GM12878 (cell line): Measurements from ENCODE around the gene GMPPA. TPM values are rescaled to one million over a fixed set of nuclear protein-coding genes. Genes with fewer than 3 reads are reported as not detected.

Experiments
- EED ChIP-seq: sonication (generic); IDR thresholded peaks from 2 replicates; pipeline ENCODE4 v1.6.1; 2016; ENCODE audit warnings: antibody characterized with exemption, low read depth
- EP300 ChIP-seq, 2 experiments: fragments of 150-350 bp in 1 of 2; IDR thresholded peaks; 2 replicates each; pipeline ENCODE4 v1.6.1; 2011 to 2012; ENCODE audit warnings: low read depth in 2 of 2, low read length in 2 of 2, borderline replicate concordance in 1 of 2, improper control_type of control experiment in 1 of 2, inconsistent platforms in 1 of 2; ENCODE audit not compliant: control insufficient read depth in 1 of 2
- FOS ChIP-seq: IDR thresholded peaks from 3 replicates; pipeline ENCODE4 v1.6.1; 2011; ENCODE audit warnings: borderline replicate concordance; ENCODE audit not compliant: insufficient read length; ENCODE audit errors: extremely low read depth
- GATAD2B ChIP-seq: fragments of 450-650 bp; conservative IDR thresholded peaks from 2 replicates; pipeline ENCODE4 v1.6.1; 2017; ENCODE audit warnings: low read depth, mild to moderate bottlenecking, moderate library complexity
- MEF2A ChIP-seq: IDR thresholded peaks from 2 replicates; pipeline ENCODE4 v1.6.1; 2011; ENCODE audit warnings: low read depth, mild to moderate bottlenecking, low read length, moderate library complexity; ENCODE audit not compliant: insufficient read depth
- MYB ChIP-seq: fragments of 150-350 bp; IDR thresholded peaks from 2 replicates; pipeline ENCODE4 v1.6.1; 2014; ENCODE audit warnings: mild to moderate bottlenecking, low read depth, low read length, borderline replicate concordance
- POU2F2 ChIP-seq: IDR thresholded peaks from 3 replicates; pipeline ENCODE4 v1.6.1; 2011; ENCODE audit warnings: low read depth, mild to moderate bottlenecking, low read length, borderline replicate concordance
- RB1 ChIP-seq: fragments of 450-650 bp; formaldehyde crosslinking; IDR thresholded peaks from 2 replicates; pipeline ENCODE4 v1.6.1; 2017; ENCODE audit warnings: mild to moderate bottlenecking, borderline replicate concordance
- TBL1XR1 ChIP-seq: IDR thresholded peaks from 2 replicates; pipeline ENCODE4 v1.6.1; 2012; ENCODE audit warnings: low read depth, low read length, improper control_type of control experiment
- USF2 ChIP-seq: IDR thresholded peaks from 2 replicates; pipeline ENCODE4 v1.6.1; 2011; ENCODE audit warnings: low read depth, low read length, improper control_type of control experiment, borderline replicate concordance
- YY1 ChIP-seq: IDR thresholded peaks from 2 replicates; pipeline ENCODE4 v1.6.1; 2011; ENCODE audit warnings: low read depth, mild to moderate bottlenecking, low read length
- ZZZ3 ChIP-seq: IDR thresholded peaks from 2 replicates; pipeline ENCODE4 v1.6.1; 2011; ENCODE audit warnings: low read depth; ENCODE audit not compliant: control insufficient read depth, insufficient read length
- polyA plus RNA-seq, 11 experiments: library from polyadenylated mRNA; depleted of rRNA in 4 of 11; unstranded in 6 of 11; stranded (reverse) in 5 of 11; fragments of >200 nt; fragmentation: Nextera tagmentation in 4 of 11; fragmentation: Illumina TruSeq in 1 of 11; extraction: Ambion mirVana in 4 of 11; extraction: Trizol in 1 of 11; gene quantifications; 1 replicate in 1 of 11; 2 replicates in 10 of 11; pipeline versions ENCODE4 v1.2.1 to v1.2.3, GENCODE V29; 2011 to 2016; ENCODE audit warnings: inconsistent platforms in 2 of 11, missing spikeins in 2 of 11, low read depth in 1 of 11
- total RNA-seq, 4 experiments: library from RNA; depleted of rRNA in 3 of 4; stranded (reverse); fragments of >200 nt in 3 of 4; fragmentation: Illumina TruSeq in 1 of 4; extraction: Trizol in 1 of 4; gene quantifications; 2 replicates each; pipeline versions ENCODE4 v1.2.1 to v1.2.3, GENCODE V29; 2013 to 2021
- TF ChIP-seq, protein P1 (sequence below): IDR thresholded peaks from 2 replicates; pipeline ENCODE4 v1.6.1; 2011; ENCODE audit warnings: borderline replicate concordance, low read depth, mild to moderate bottlenecking, moderate library complexity, mixed read lengths, low read length; ENCODE audit not compliant: insufficient read depth; ENCODE audit errors: extremely low read length

Gene GMPPA
- total and polyA plus RNA-seq, 10 of the 15 experiments (the other 5 are each of a cell fraction or from before 2014, with no cell fraction given) = 1.9 to 83.2 (median 45.0) TPM

GRCh38 chr2:219530048-219530963, 31.6 kb downstream of the GMPPA start (continued):
- no peak for TF ChIP-seq MYB
- TF ChIP-seq USF2 = no peak
- TF ChIP-seq ZZZ3 = no peak
- TF ChIP-seq FOS = no peak
- TF ChIP-seq EED = no peak
- TF ChIP-seq MEF2A = no peak
- TF ChIP-seq YY1 = peak; percentile 66; the same call in 1 of the 2 replicates
- no peak for TF ChIP-seq TBL1XR1
- no peak for TF ChIP-seq GATAD2B
- TF ChIP-seq, protein P1, sequence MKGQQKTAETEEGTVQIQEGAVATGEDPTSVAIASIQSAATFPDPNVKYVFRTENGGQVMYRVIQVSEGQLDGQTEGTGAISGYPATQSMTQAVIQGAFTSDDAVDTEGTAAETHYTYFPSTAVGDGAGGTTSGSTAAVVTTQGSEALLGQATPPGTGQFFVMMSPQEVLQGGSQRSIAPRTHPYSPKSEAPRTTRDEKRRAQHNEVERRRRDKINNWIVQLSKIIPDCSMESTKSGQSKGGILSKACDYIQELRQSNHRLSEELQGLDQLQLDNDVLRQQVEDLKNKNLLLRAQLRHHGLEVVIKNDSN = no peak
- TF ChIP-seq RB1 = no peak
- TF ChIP-seq POU2F2 = no peak; the same call in 2 of the 3 replicates
- no peak for TF ChIP-seq EP300 (IDR thresholded peaks at IDR 0.05; ENCODE audit: borderline replicate concordance in 1 of 2, control insufficient read depth in 1 of 2, low read depth in 2 of 2, low read length in 2 of 2)
